Myocyte (in vitro differentiated cells): ENCODE data around the gene EIF2S3B. TPM values are rescaled to one million over a fixed set of nuclear protein-coding genes. Genes with fewer than 3 reads are reported as not detected.

ENCODE experiments used
- DNase-seq: peaks from one replicate; pipeline ENCODE4 v3.0.0-alpha.2; 2012; ENCODE audit warnings: low read depth
- total RNA-seq: library from RNA; depleted of rRNA; stranded (reverse); fragments of >200 nt; gene quantifications from 2 replicates; pipeline ENCODE4 v1.2.3, GENCODE V29; 2014

EIF2S3B gene
- total RNA-seq, 1 donor from 2014 or later = 0.62 TPM

GRCh38 chr12:10554228-10554755, 48.6 kb downstream of the EIF2S3B start:
- DNase-seq = no peak

DNA sequence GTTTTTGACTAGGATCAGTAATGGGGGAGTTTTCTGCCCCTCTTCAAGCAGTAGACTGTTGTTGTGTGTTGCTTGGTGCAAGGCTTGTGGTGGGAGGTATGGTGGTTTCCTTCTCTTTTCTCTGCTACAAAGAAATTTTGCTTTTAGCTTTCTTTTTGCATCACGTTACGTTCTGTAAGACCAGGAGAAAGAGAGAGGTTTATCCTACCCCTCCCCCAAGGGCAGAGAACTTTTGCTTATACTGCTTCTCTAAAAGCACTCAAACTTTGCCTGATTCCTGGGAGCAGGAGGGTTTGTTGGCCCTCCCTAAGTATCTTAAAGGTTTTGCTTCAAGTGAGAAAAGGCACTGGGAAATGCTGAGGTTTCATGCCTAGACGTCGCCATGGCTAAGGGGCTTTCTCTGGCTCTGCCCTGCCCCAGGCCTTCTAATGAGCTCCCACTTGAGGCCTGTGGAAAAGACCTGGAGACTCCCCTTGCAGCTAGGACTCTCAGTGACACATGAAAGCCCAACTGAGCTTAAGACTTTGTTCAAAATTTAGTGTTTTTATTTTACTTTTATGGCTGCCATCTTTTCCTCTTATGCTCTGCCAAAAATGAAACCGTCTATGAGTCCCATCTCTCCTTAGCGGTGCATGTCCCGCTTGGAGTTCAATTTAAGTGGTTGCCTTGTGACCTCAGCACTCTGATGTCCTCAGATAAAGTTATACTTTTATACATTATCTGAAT, 49.2 kb downstream of the EIF2S3B start:
- DNase-seq = no peak

- DNase-seq = no peak
Observed at GRCh38 chr12:10557329-10557728, 51.6 kb downstream of the EIF2S3B start.

DNA sequence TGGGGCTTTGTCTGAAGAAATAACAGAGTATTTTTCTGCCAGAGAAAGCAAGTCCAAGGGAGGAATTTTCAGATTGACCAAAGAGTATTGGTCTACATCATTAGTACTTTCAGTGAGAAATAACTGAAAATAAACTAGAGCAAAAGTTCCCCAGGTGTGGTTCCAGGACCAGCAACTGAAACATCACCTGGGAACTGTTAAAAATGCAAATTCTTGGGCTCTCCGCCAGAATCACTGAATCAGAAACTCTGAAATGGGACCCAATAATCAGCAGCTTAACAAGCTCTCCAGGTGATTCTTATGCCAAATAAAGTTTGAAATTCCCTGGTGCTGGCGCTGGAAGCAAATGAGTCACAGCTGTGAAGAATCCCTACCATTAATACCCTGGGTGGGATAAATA, 52.1 kb downstream of the EIF2S3B start:
- no peak for DNase-seq

Other genes with a start within 250 kb of the EIF2S3B start
- under 0.01 and 0.03 TPM in 2 replicates for gene KLRD1, start 198.0 kb upstream of the EIF2S3B start, total RNA-seq
- 0.21 TPM in 1 of 2 replicates, not detected in the other for gene KLRK1, start 115.8 kb upstream of the EIF2S3B start, total RNA-seq
- gene KLRC4, start 96.1 kb upstream of the EIF2S3B start, total RNA-seq = not detected in 2 replicates
- not detected in 2 replicates for gene KLRC3, start 85.3 kb upstream of the EIF2S3B start, total RNA-seq
- 0.40 TPM in 1 of 2 replicates, not detected in the other for gene KLRC2, start 69.9 kb upstream of the EIF2S3B start, total RNA-seq
- not detected in 2 replicates for gene KLRC1, start 52.5 kb upstream of the EIF2S3B start, total RNA-seq
- gene MAGOHB, start 107.7 kb downstream of the EIF2S3B start, total RNA-seq = 19.4 and 24.0 TPM in 2 replicates
- gene STYK1, start 168.2 kb downstream of the EIF2S3B start, total RNA-seq = 3.7 and 3.8 TPM in 2 replicates
- gene YBX3, start 217.4 kb downstream of the EIF2S3B start, total RNA-seq = 202 and 228 TPM in 2 replicates